ENCODE results near the gene CHRDL2.

- TF ChIP-seq, protein P1, sequence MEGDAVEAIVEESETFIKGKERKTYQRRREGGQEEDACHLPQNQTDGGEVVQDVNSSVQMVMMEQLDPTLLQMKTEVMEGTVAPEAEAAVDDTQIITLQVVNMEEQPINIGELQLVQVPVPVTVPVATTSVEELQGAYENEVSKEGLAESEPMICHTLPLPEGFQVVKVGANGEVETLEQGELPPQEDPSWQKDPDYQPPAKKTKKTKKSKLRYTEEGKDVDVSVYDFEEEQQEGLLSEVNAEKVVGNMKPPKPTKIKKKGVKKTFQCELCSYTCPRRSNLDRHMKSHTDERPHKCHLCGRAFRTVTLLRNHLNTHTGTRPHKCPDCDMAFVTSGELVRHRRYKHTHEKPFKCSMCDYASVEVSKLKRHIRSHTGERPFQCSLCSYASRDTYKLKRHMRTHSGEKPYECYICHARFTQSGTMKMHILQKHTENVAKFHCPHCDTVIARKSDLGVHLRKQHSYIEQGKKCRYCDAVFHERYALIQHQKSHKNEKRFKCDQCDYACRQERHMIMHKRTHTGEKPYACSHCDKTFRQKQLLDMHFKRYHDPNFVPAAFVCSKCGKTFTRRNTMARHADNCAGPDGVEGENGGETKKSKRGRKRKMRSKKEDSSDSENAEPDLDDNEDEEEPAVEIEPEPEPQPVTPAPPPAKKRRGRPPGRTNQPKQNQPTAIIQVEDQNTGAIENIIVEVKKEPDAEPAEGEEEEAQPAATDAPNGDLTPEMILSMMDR (IDR thresholded peaks at IDR 0.05) = no peak
- no peak for TF ChIP-seq POLR2A (IDR thresholded peaks at IDR 0.05)
Measured at GRCh38 chr11:74721479-74721835, 9.8 kb downstream of the CHRDL2 start.
